K562 (cell line): Measurements from ENCODE around the gene LCNL1. TPM values are rescaled to one million over a fixed set of nuclear protein-coding genes. Genes with fewer than 3 reads are reported as not detected.

Source experiments
- ATAC-seq: fragments of 200-7000 bp; cut with Tn5 transposase; 3 replicates; pipeline ENCODE4 v1.9.1; 2020; ENCODE audit warnings: moderate library complexity
- BruUV-seq: library from RNA; stranded (reverse); fragments of 400-500 nt; replicated peaks from 2 replicates; lab custom pipeline; 2021; lab: Mats Ljungman, UMichigan
- CTCF ChIA-PET: fragments of 300-600 bp; formaldehyde crosslinking; extraction: SDS; loops from one replicate; lab custom pipeline; 2021; ENCODE audit warnings: low intra/inter-chr PET ratio; lab: Yijun Ruan, JAX
- POLR2A ChIA-PET: fragments of 300-600, 350-650 bp; sonication (Branson Sonifier 250); formaldehyde crosslinking; extraction: SDS; loops from one replicate; lab custom pipeline; 2021; ENCODE audit warnings: antibody characterized with exemption, inconsistent platforms; lab: Yijun Ruan, JAX
- DNase-seq, 4 experiments: peaks; one replicate each; pipeline versions ENCODE4 v3.0.0 to v3.0.0-alpha.2; 2011 to 2018; ENCODE audit warnings: low spot score in 3 of 4, mixed read lengths in 3 of 4; ENCODE audit errors: extremely low read depth in 1 of 4
- FAIRE-seq: peaks from 2 replicates; lab custom pipeline; 2011; peaks lifted over from hg19 to GRCh38; lab: Jason Lieb, UNC
- H2AFZ ChIP-seq: 2 replicates; pipeline ENCODE4 v1.6.0; 2011; ENCODE audit warnings: low read depth, low read length, control low read depth, inconsistent platforms
- H3K27ac ChIP-seq: fragments of 200-600 bp; 3 replicates; pipeline ENCODE4 v1.8.0; 2011; ENCODE audit warnings: low read depth, mild to moderate bottlenecking, control low read depth, inconsistent platforms, low read length, moderate library complexity, mixed read lengths; ENCODE audit errors: extremely low read depth
- H3K27me3 ChIP-seq, 2 experiments: fragments of 300-600 bp in 1 of 2; 2 replicates in 1 of 2; 3 replicates in 1 of 2; pipeline versions ENCODE4 v1.6.0 to v1.8.0; 2011; ENCODE audit warnings: inconsistent platforms in 2 of 2, low read length in 2 of 2, mild to moderate bottlenecking in 1 of 2, mixed read lengths in 1 of 2, moderate library complexity in 1 of 2; ENCODE audit not compliant: control insufficient read depth in 2 of 2, insufficient read depth in 2 of 2
- H3K36me3 ChIP-seq: fragments of 300-600 bp; 3 replicates; pipeline ENCODE4 v1.8.0; 2011; ENCODE audit warnings: mild to moderate bottlenecking, low read length, inconsistent platforms; ENCODE audit not compliant: control insufficient read depth, insufficient read depth
- H3K4me1 ChIP-seq, 2 experiments: fragments of 200-600 bp in 1 of 2; replicated peaks in 1 of 2; 2 replicates in 1 of 2; 3 replicates in 1 of 2; pipeline versions ENCODE4 v1.5.1 to v1.8.0; 2011; ENCODE audit warnings: inconsistent platforms in 2 of 2, low read length in 2 of 2, mild to moderate bottlenecking in 1 of 2, mixed read lengths in 1 of 2, moderate library complexity in 1 of 2; ENCODE audit not compliant: control insufficient read depth in 2 of 2, insufficient read depth in 2 of 2
- H3K4me2 ChIP-seq: 2 replicates; pipeline ENCODE4 v1.6.1; 2011; ENCODE audit warnings: low read length, control low read depth, inconsistent platforms, mixed read lengths; ENCODE audit not compliant: insufficient read depth
- H3K4me3 ChIP-seq: fragments of 200-600 bp; sonication (generic), shearing (Covaris generic); 2 replicates; pipeline ENCODE4 v1.5.1; 2016; ENCODE audit warnings: control low read depth, inconsistent platforms
- H3K79me2 ChIP-seq: fragments of 200-600 bp; 3 replicates; pipeline ENCODE4 v1.8.0; 2011; ENCODE audit warnings: low read length, inconsistent platforms; ENCODE audit not compliant: control insufficient read depth, insufficient read depth
- H3K9ac ChIP-seq, 2 experiments: 2 replicates each; pipeline versions ENCODE4 v1.6.0 to v1.6.1; 2011; ENCODE audit warnings: low read depth in 2 of 2, low read length in 2 of 2, control low read depth in 1 of 2, inconsistent platforms in 1 of 2, mild to moderate bottlenecking in 1 of 2, mixed read lengths in 1 of 2; ENCODE audit not compliant: insufficient read depth in 1 of 2
- H3K9me1 ChIP-seq: one replicate; pipeline ENCODE4 v1.6.0; 2011; ENCODE audit warnings: inconsistent platforms, mild to moderate bottlenecking, low read length, moderate library complexity; ENCODE audit not compliant: control insufficient read depth, insufficient read depth
- H3K9me3 ChIP-seq: replicated peaks from 2 replicates; pipeline ENCODE4 v1.5.1; 2011; ENCODE audit warnings: low read depth, low read length, inconsistent platforms; ENCODE audit not compliant: control insufficient read depth, insufficient read depth
- H4K20me1 ChIP-seq: replicated peaks from 2 replicates; pipeline ENCODE4 v1.6.1; 2011; ENCODE audit warnings: low read length, inconsistent platforms, mixed read lengths; ENCODE audit not compliant: control insufficient read depth, insufficient read depth
- EZH2 ChIP-seq: IDR thresholded peaks from 2 replicates; pipeline ENCODE4 v1.6.1; 2012; ENCODE audit warnings: low read depth, mild to moderate bottlenecking, inconsistent platforms, low read length, borderline replicate concordance
- KDM4B ChIP-seq, 2 experiments: fragments of 450-650 bp in 1 of 2; sonication (generic) in 1 of 2; IDR thresholded peaks; 2 replicates each; pipeline ENCODE4 v1.6.1; 2016 to 2017; ENCODE audit warnings: borderline replicate concordance in 2 of 2, antibody characterized with exemption in 1 of 2, low read depth in 1 of 2, mild to moderate bottlenecking in 1 of 2
- MTA3 ChIP-seq: fragments of 450-650 bp; formaldehyde crosslinking; IDR thresholded peaks from 2 replicates; pipeline ENCODE4 v1.6.1; 2017; ENCODE audit warnings: mild to moderate bottlenecking, borderline replicate concordance
- MYBL2 ChIP-seq, 2 experiments: fragments of 450-650 bp in 1 of 2; sonication (generic) in 1 of 2; formaldehyde crosslinking in 1 of 2; IDR thresholded peaks; 2 replicates each; pipeline versions ENCODE4 v1.6.1 to v1.8.1; 2017 to 2022; ENCODE audit warnings: borderline replicate concordance in 1 of 2, inconsistent platforms in 1 of 2, low read depth in 1 of 2, mild to moderate bottlenecking in 1 of 2, missing genetic modification reagents in 1 of 2, moderate library complexity in 1 of 2
- RBM34 ChIP-seq: fragments of 200-400 bp; formaldehyde crosslinking; IDR thresholded peaks from 2 replicates; pipeline ENCODE4 v1.6.1; 2018; ENCODE audit warnings: low read length, borderline replicate concordance; ENCODE audit not compliant: insufficient read depth
- ZNF384 ChIP-seq: IDR thresholded peaks from 2 replicates; pipeline ENCODE4 v1.6.1; 2012; ENCODE audit warnings: low read depth, low read length, improper control_type of control experiment
- ZNF408 ChIP-seq: fragments of 250-450 bp; sonication (Bioruptor Pico); IDR thresholded peaks from 2 replicates; pipeline ENCODE4 v1.4.0; 2020; ENCODE audit warnings: low read depth, mild to moderate bottlenecking, moderate library complexity
- ZNF586 ChIP-seq: fragments of 450-650 bp; formaldehyde crosslinking; conservative IDR thresholded peaks from 2 replicates; pipeline ENCODE4 v1.4.0; 2020; ENCODE audit warnings: mild to moderate bottlenecking, moderate library complexity
- WGBS: fragments of 100-300 bp; shearing (Covaris generic); methylation state at CpG from one replicate; pipeline ENCODE4 v1.1.6; 2016; ENCODE audit warnings: low coverage, mixed read lengths; ENCODE audit not compliant: insufficient coverage; ENCODE audit errors: missing lambda C conversion rate; 5-methylcytosine and 5-hydroxymethylcytosine counted together
- in situ Hi-C: fragments of 300-500 bp; cut with MboI; formaldehyde crosslinking; loops from 4 replicates; pipeline ENCODE4 v1.15.0; 2018; ENCODE audit warnings: inconsistent platforms, mixed read lengths
- intact Hi-C: fragments of 100-400 bp; cut with micrococcal nuclease; formaldehyde crosslinking; loops from 2 replicates; pipeline ENCODE4 v1.14.2; 2022
- polyA plus RNA-seq, 8 experiments: library from polyadenylated mRNA; depleted of rRNA in 4 of 8; stranded (reverse) in 5 of 8; unstranded in 3 of 8; fragments of >200 nt; fragmentation: Nextera tagmentation in 2 of 8; fragmentation: Illumina TruSeq in 1 of 8; extraction: Ambion mirVana in 2 of 8; extraction: Trizol in 1 of 8; gene quantifications; 2 replicates each; pipeline versions ENCODE4 v1.2.1 to v1.2.3, GENCODE V29; 2011 to 2014; ENCODE audit warnings: inconsistent platforms in 1 of 8, missing spikeins in 1 of 8
- total RNA-seq, 7 experiments: library from RNA; depleted of rRNA in 6 of 7; stranded (reverse); fragments of >200 nt in 6 of 7; fragmentation: Illumina TruSeq in 2 of 7; extraction: Trizol in 2 of 7; gene quantifications; 2 replicates each; pipeline versions ENCODE4 v1.2.1 to v1.2.3, GENCODE V29; 2011 to 2021; ENCODE audit warnings: low replicate concordance in 1 of 7

LCNL1 gene
- total and polyA plus RNA-seq, 9 of the 15 experiments (the other 6 are each of a cell fraction or from before 2014, with no cell fraction given): 0.04 to 0.16 (median 0.04) TPM; not detected in 4

- Histone ChIP-seq H2AFZ (no peak overlapping the region), H3K9me1 (no peaks in the 10 kb centered on the region), H3K27ac (no peak overlapping the region), H3K4me1 (peaks cover 3 to 56% of the 10 kb centered on the region in 2 experiments; a peak in 4 of 5 replicates), H4K20me1 (no peaks in the 10 kb centered on the region), H3K27me3 (no peaks in the 10 kb centered on the region), H3K4me3 (no peak overlapping the region), H3K9ac (no peak overlapping the region), H3K79me2 (no peaks in the 10 kb centered on the region), H3K4me2 (no peak overlapping the region), H3K9me3 (no peaks in the 10 kb centered on the region), H3K36me3 (no peaks in the 10 kb centered on the region)
- no TSS peak for BruUV-seq
- no peak for DNase-seq
- ATAC-seq: no peak
- intact Hi-C loops (no loop called here), in situ Hi-C loops (no loop called here)
- WGBS: 68% methylated on average over 31 of the region's 48 CpGs
- ChIA-PET CTCF (no interaction called here), POLR2A (no interaction called here)
- TF ChIP-seq ZNF408 (CRISPR knock-in tag) (no peak), EZH2 (no peak), MYBL2 (IDR thresholded peaks at IDR 0.05; ENCODE audit: low read depth) (no peak), MYBL2 (CRISPR knock-in tag; IDR thresholded peaks at IDR 0.05; ENCODE audit: borderline replicate concordance) (no peak), KDM4B (IDR thresholded peaks at IDR 0.05; ENCODE audit: borderline replicate concordance in 2 of 2, low read depth in 1 of 2) (no peak), MTA3 (no peak), ZNF384 (no peak), RBM34 (no peak), ZNF586 (CRISPR knock-in tag) (no peak)
- FAIRE-seq: no peak
These were observed 2.3 kb downstream of the LCNL1 start for GRCh38 chr9:136985027-136985602.
